Upper lobe of right lung (tissue), 1 donor: ENCODE results near the gene CTXN1. TPM values are rescaled to one million over a fixed set of nuclear protein-coding genes. Genes with fewer than 3 reads are reported as not detected.

Experiments
- ATAC-seq: fragments of 200-7000 bp; cut with Tn5 transposase; one replicate; pipeline ENCODE4 v1.9.1; 2020; ENCODE audit warnings: mild to moderate bottlenecking, moderate library complexity
- DNase-seq: peaks from one replicate; pipeline ENCODE4 v3.0.0-alpha.2; 2020
- H3K27ac ChIP-seq: fragments of 200-600 bp; one replicate; pipeline ENCODE4 v1.8.0; 2022
- H3K27me3 ChIP-seq: fragments of 200-600 bp; one replicate; pipeline ENCODE4 v1.8.0; 2022; ENCODE audit warnings: mild to moderate bottlenecking
- H3K36me3 ChIP-seq: fragments of 200-600 bp; one replicate; pipeline ENCODE4 v1.8.0; 2022
- H3K4me1 ChIP-seq: fragments of 200-600 bp; one replicate; pipeline ENCODE4 v1.8.0; 2022
- H3K4me3 ChIP-seq: fragments of 200-600 bp; one replicate; pipeline ENCODE4 v1.8.0; 2022; ENCODE audit warnings: mild to moderate bottlenecking
- H3K9me3 ChIP-seq: fragments of 200-600 bp; one replicate; pipeline ENCODE4 v1.8.0; 2022
- CTCF ChIP-seq: fragments of 200-600 bp; IDR thresholded peaks from one replicate; pipeline ENCODE4 v1.8.0; 2022; ENCODE audit warnings: antibody characterized with exemption
- intact Hi-C: fragments of 100-400 bp; cut with DNase I; formaldehyde crosslinking; loops from one replicate; pipeline ENCODE4 v1.11.0; 2022
- total RNA-seq: library from RNA; stranded (reverse); fragmentation: NEBNext Ultra II Directional; extraction: Animal tissue kit (Norgen Biotek cat#: 25700); gene quantifications from one replicate; pipeline ENCODE4 v1.2.1, GENCODE V29; 2021
- donor health status: DM: no; HTN: yes; CAD: no; lungs with severe emphysema.

Gene CTXN1
- total RNA-seq, 1 donor from 2014 or later: 1.2 TPM

- DNase-seq: no peak
- Histone ChIP-seq H3K4me1 (peaks cover 21% of the 10 kb centered on the region), H3K9me3 (no peaks in the 10 kb centered on the region), H3K27ac (no peak overlapping the region), H3K4me3 (no peak overlapping the region), H3K27me3 (no peaks in the 10 kb centered on the region), H3K36me3 (peaks cover 29% of the 10 kb centered on the region)
- TF ChIP-seq CTCF: no peak
- intact Hi-C loops: no loop called here
- no peak for ATAC-seq
Observed at GRCh38 chr19:7926727-7927604, 1.0 kb upstream of the CTXN1 start.

DNA sequence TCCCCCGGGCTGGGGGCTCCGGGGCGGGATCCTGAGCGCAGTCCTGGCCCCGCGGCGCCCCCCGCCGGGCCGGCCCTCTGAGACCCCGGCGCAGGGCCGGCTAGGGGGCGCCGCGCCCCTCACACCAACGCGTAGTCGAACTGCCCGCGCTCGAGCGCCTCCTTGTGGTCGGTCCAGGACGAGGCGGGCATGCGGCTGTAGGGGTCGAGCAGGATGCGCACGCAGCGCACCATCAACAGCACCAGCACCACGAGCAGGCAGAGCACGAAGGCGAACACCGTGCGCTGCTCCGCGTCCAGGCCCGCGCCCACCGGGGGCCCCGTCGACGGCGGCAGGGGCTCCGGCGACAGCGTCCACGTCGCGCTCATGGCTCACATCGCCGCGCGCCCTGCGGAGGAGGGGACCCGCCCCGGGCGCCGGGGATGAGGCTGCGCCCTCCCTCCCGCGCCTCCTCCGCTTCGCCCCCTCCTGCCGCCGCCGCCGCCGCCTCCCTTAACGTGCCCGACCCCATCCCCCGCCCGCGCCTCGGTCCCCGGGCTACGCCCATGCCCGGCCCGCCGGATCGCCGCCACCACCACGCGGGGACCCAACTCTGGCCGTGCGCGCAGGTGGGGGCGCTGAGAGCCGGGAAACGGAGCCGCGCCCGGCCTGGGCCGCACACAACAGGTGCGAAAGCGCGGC, 624 bp downstream of the CTXN1 start:
- Histone ChIP-seq H3K4me1 (peaks cover 28% of the 10 kb centered on the region), H3K27ac (no peak overlapping the region), H3K27me3 (no peaks in the 10 kb centered on the region), H3K4me3 (peak overlapping the region; percentile 40), H3K9me3 (no peaks in the 10 kb centered on the region), H3K36me3 (peaks cover 14% of the 10 kb centered on the region)
- TF ChIP-seq CTCF: peak; percentile 80
- ATAC-seq (no peak), DNase-seq (peak; percentile 85)
- intact Hi-C loops: no loop called here

DNA sequence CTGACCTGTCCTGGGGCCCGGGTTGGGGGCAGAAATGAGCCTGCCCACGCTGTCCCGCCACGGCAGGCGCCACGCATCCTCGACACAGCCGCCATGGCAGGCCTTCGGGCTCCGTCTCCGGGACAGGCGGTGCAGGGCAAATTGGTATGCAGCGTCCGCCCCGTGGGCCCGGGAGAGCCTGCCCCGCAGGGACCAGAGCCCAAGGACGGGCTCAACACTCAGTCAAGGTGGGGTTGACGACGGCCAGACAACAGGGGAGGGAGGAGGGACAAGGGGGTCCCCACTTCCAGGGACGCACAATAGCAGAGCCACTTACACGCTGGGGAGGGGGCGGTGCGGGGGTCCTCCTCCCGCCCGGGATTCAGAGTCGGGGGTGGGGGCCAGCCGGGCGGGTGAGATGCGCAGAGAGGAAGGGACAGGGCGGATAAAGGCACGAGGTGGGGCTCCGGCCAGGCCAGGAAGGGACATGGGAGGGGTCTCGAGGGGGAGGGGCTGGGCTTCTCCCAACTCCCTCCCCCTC, 1.2 kb downstream of the CTXN1 start:
- H3K9me3 ChIP-seq: no peaks in the 10 kb centered on the region
- H3K27me3 ChIP-seq: no peaks in the 10 kb centered on the region
- peaks cover 30% of the 10 kb centered on the region for H3K4me1 ChIP-seq
- H3K36me3 ChIP-seq: peaks cover 13% of the 10 kb centered on the region
- peak overlapping the region; percentile 40 for H3K4me3 ChIP-seq
- ATAC-seq (no peak), DNase-seq (no peak)
- TF ChIP-seq CTCF: no peak
- intact Hi-C loops: no loop called here
- no peak overlapping the region for H3K27ac ChIP-seq

DNA sequence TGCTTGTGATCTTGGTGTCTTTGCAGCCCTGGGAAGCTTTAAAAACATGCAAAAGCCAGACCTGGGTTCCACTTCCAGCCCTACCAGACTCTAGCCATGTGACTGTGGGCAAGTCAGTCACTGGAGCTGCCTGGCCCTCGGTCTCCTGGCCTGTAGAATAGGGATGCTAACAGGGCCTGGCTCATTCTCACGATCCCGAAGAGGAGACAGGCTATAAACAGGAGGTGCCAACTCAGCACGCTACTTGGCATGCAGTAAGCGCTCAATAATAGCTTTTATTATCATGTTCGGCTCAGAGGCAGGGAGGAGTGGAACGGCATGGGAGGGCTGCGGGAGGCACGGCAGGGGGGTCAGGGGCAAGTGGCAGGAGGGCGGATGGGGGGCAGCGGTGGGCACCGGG, 1.7 kb downstream of the CTXN1 start:
- Histone ChIP-seq H3K36me3 (peaks cover 13% of the 10 kb centered on the region), H3K27ac (no peak overlapping the region), H3K4me1 (peaks cover 33% of the 10 kb centered on the region), H3K27me3 (no peaks in the 10 kb centered on the region), H3K9me3 (no peaks in the 10 kb centered on the region), H3K4me3 (no peak overlapping the region)
- intact Hi-C loops: no loop called here
- no peak for TF ChIP-seq CTCF
- DNase-seq (no peak), ATAC-seq (no peak)

GRCh38 chr19:7923295-7924191, 2.4 kb downstream of the CTXN1 start:
- Histone ChIP-seq H3K4me3 (no peak overlapping the region), H3K36me3 (peaks cover 13% of the 10 kb centered on the region), H3K4me1 (peaks cover 33% of the 10 kb centered on the region), H3K9me3 (no peaks in the 10 kb centered on the region), H3K27ac (no peak overlapping the region), H3K27me3 (peaks cover 3% of the 10 kb centered on the region)
- intact Hi-C loops: no loop called here
- DNase-seq (no peak), ATAC-seq (no peak)
- no peak for TF ChIP-seq CTCF
